KMS-11 (cell line): ENCODE measurements around the gene FCRLB.
A peak's percentile ranks its signal among the peaks of the same experiment; 100 is the strongest.
"Not testable (repeated sequence)": the region's sequence is repeated elsewhere in the genome, so short reads cannot be mapped to it uniquely, and the experiment has no call there.

Experiments
- H2AFZ ChIP-seq: fragments of 200-600 bp; sonication (generic); 2 replicates; pipeline ENCODE4 v1.6.1; 2016; ENCODE audit warnings: antibody characterized with exemption, mixed run types, low read depth
- H3K27ac ChIP-seq: fragments of 200-600 bp; sonication (generic); 2 replicates; pipeline ENCODE4 v1.6.1; 2016; ENCODE audit warnings: mild to moderate bottlenecking, mixed run types
- H3K27me3 ChIP-seq: fragments of 200-600 bp; sonication (generic); 2 replicates; pipeline ENCODE4 v1.6.1; 2017; ENCODE audit warnings: mild to moderate bottlenecking, low read depth, mixed run types, moderate library complexity; ENCODE audit not compliant: insufficient read depth
- H3K36me3 ChIP-seq: fragments of 200-600 bp; sonication (generic); 2 replicates; pipeline ENCODE4 v1.6.1; 2017; ENCODE audit warnings: mild to moderate bottlenecking, mixed run types; ENCODE audit not compliant: insufficient read depth
- H3K4me1 ChIP-seq: fragments of 200-600 bp; sonication (generic); 2 replicates; pipeline ENCODE4 v1.6.1; 2016; ENCODE audit warnings: mild to moderate bottlenecking, low read depth, mixed run types; ENCODE audit not compliant: poor library complexity, severe bottlenecking
- H3K4me2 ChIP-seq: fragments of 200-600 bp; sonication (generic); 2 replicates; pipeline ENCODE4 v1.7.0; 2016; ENCODE audit warnings: mild to moderate bottlenecking, mixed run types
- H3K4me3 ChIP-seq: fragments of 200-600 bp; sonication (generic); IDR thresholded peaks from 2 replicates; pipeline ENCODE4 v1.6.1; 2017; ENCODE audit warnings: low read depth, low read length, mixed read lengths; ENCODE audit not compliant: insufficient read depth
- H3K79me2 ChIP-seq: fragments of 200-600 bp; sonication (generic); 2 replicates; pipeline ENCODE4 v1.6.1; 2016; ENCODE audit warnings: low read depth, mixed run types; ENCODE audit not compliant: insufficient read depth
- H3K9ac ChIP-seq: fragments of 200-600 bp; sonication (generic); 2 replicates; pipeline ENCODE4 v1.6.1; 2016; ENCODE audit warnings: mild to moderate bottlenecking, mixed run types
- H4K20me1 ChIP-seq: fragments of 200-600 bp; sonication (generic); 2 replicates; pipeline ENCODE4 v1.6.1; 2016; ENCODE audit warnings: mild to moderate bottlenecking, mixed run types; ENCODE audit not compliant: insufficient read depth
- CTCF ChIP-seq: fragments of 200-600 bp; sonication (generic); conservative IDR thresholded peaks from 2 replicates; pipeline ENCODE4 v1.6.1; 2017; ENCODE audit warnings: low read depth, mild to moderate bottlenecking, antibody characterized with exemption, low read length, moderate library complexity, mixed read lengths

The FCRLB gene

GRCh38 chr1:161721738-161722343 lies 497 bp downstream of the FCRLB start:
- Histone ChIP-seq H4K20me1 (no peaks in the 10 kb centered on the region), H3K4me2 (no peak overlapping the region), H3K79me2 (no peaks in the 10 kb centered on the region), H3K9ac (no peak overlapping the region), H3K27me3 (no peaks in the 10 kb centered on the region), H2AFZ (no peak overlapping the region), H3K4me1 (peaks cover 11% of the 10 kb centered on the region), H3K36me3 (no peaks in the 10 kb centered on the region), H3K4me3 (no peak overlapping the region), H3K27ac (no peak overlapping the region)
- TF ChIP-seq CTCF: no peak

DNA sequence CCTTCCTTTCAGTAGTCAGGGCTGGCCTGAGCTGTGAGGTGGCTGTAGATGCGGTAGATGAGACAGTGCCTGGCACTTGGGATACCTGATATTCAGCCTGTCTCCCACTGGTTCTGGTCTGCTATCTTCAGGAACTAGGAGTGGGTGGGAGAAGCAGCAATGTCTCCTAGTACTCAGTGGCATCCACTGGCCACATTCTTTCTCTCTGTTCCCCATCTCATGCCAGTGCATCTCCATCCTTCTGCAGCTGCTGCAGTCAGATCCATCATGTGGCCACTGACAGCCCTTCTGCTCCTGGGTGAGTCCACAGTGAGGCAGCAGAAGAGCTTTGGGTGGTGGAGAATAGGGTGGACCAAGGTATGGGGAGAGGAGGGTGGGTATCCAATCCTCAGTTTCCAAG lies 1.1 kb downstream of the FCRLB start:
- H3K9ac ChIP-seq: no peak overlapping the region

GRCh38 chr1:161723459-161724141 lies 2.3 kb downstream of the FCRLB start:
- Histone ChIP-seq H3K27ac (no peak overlapping the region), H3K4me2 (no peak overlapping the region), H3K27me3 (no peaks in the 10 kb centered on the region), H3K9ac (no peak overlapping the region), H3K4me3 (no peak overlapping the region), H3K36me3 (no peaks in the 10 kb centered on the region), H3K79me2 (no peaks in the 10 kb centered on the region), H2AFZ (no peak overlapping the region), H4K20me1 (no peaks in the 10 kb centered on the region), H3K4me1 (peaks cover 25% of the 10 kb centered on the region)
- no peak for TF ChIP-seq CTCF

More for the DNA sequence above, 1.1 kb downstream of the FCRLB start:
- no peak for TF ChIP-seq CTCF
- Histone ChIP-seq H3K36me3 (no peaks in the 10 kb centered on the region), H3K4me2 (no peak overlapping the region), H3K27me3 (no peaks in the 10 kb centered on the region), H3K79me2 (no peaks in the 10 kb centered on the region), H4K20me1 (no peaks in the 10 kb centered on the region), H3K4me3 (no peak overlapping the region), H3K27ac (no peak overlapping the region), H3K4me1 (peaks cover 13% of the 10 kb centered on the region), H2AFZ (no peak overlapping the region)

- Histone ChIP-seq H3K4me2 (peak overlapping the region; percentile 92), H3K4me3 (peak overlapping the region; percentile 94), H3K4me1 (peaks cover 39% of the 10 kb centered on the region), H3K27ac (peak overlapping the region; percentile 71; the same call in 1 of the 2 replicates), H3K9ac (peak overlapping the region; percentile 77; the same call in 1 of the 2 replicates), H2AFZ (peak overlapping the region; percentile 89)
- not testable (repeated sequence) for H3K36me3 ChIP-seq, H3K79me2 ChIP-seq, H3K27me3 ChIP-seq, H4K20me1 ChIP-seq
Observed at GRCh38 chr1:161725258-161725907, 4.0 kb downstream of the FCRLB start.
